NCI-H446 (cell line): ENCODE measurements around the gene VPS13D.

ENCODE experiments used
- DNase-seq, 2 experiments: peaks; one replicate each; lab custom pipeline; 2025; lab: John Stamatoyannopoulos, UW

VPS13D gene

GRCh38 chr1:12539705-12540579 lies 310.1 kb downstream of the VPS13D start:
- DNase-seq, result no peak

- DNase-seq, result no peak
These were observed 310.9 kb downstream of the VPS13D start for GRCh38 chr1:12540580-12541273.

GRCh38 chr1:12541274-12542137 lies 311.7 kb downstream of the VPS13D start:
- DNase-seq, result no peak

- DNase-seq, result no peak
These were observed 312.3 kb downstream of the VPS13D start for GRCh38 chr1:12542138-12542465.

- DNase-seq, result no peak
These were observed 313.1 kb downstream of the VPS13D start for GRCh38 chr1:12542616-12543592.

GRCh38 chr1:12543740-12544154 lies 313.9 kb downstream of the VPS13D start:
- DNase-seq, result no peak

- no peak for DNase-seq
These were observed 314.5 kb downstream of the VPS13D start for GRCh38 chr1:12544357-12544756.

GRCh38 chr1:12544992-12545391 lies 315.2 kb downstream of the VPS13D start:
- no peak for DNase-seq

- peak in 1 of 2 experiments; percentile 44 for DNase-seq
These were observed 317.1 kb downstream of the VPS13D start for GRCh38 chr1:12546771-12547585.

GRCh38 chr1:12547586-12548225 lies 317.9 kb downstream of the VPS13D start:
- no peak for DNase-seq

GRCh38 chr1:12548279-12548972 lies 318.6 kb downstream of the VPS13D start:
- no peak for DNase-seq

- no peak for DNase-seq
These were observed 319.2 kb downstream of the VPS13D start for GRCh38 chr1:12548973-12549459.

- no peak for DNase-seq
These were observed 319.9 kb downstream of the VPS13D start for GRCh38 chr1:12549460-12550349.

- no peak for DNase-seq
These were observed 321.8 kb downstream of the VPS13D start for GRCh38 chr1:12551584-12551983.

GRCh38 chr1:12552111-12552888 lies 322.5 kb downstream of the VPS13D start:
- DNase-seq, result no peak

- peak; percentile 16 to 69 for DNase-seq
These were observed 323.4 kb downstream of the VPS13D start for GRCh38 chr1:12552951-12553921.
